Right cardiac atrium (tissue), 5 donors: Measurements from ENCODE around the gene KCNAB2. TPM values are rescaled to one million over a fixed set of nuclear protein-coding genes. Genes with fewer than 3 reads are reported as not detected.
"Not testable (repeated sequence)": the region's sequence is repeated elsewhere in the genome, so short reads cannot be mapped to it uniquely, and the experiment has no call there.

Source experiments
- ATAC-seq, 2 donors: fragments of 200-7000 bp; cut with Tn5 transposase; one replicate each; pipeline versions ENCODE4 v1.8.0 to v1.9.1; 2020; ENCODE audit warnings: moderate library complexity in 2 of 2, mild to moderate bottlenecking in 1 of 2
- DNase-seq, 3 donors: peaks; one replicate each; pipeline ENCODE4 v3.0.0-alpha.2; 2020
- H3K27ac ChIP-seq: one replicate; pipeline ENCODE4 v1.5.1; 2013; ENCODE audit warnings: mild to moderate bottlenecking, low read length, control low read depth, moderate library complexity
- H3K27me3 ChIP-seq: one replicate; pipeline ENCODE4 v1.6.1; 2013; ENCODE audit not compliant: control insufficient read depth, insufficient read depth
- H3K4me1 ChIP-seq: one replicate; pipeline ENCODE4 v1.6.1; 2013; ENCODE audit warnings: low read length; ENCODE audit not compliant: control insufficient read depth, insufficient read depth
- H3K4me3 ChIP-seq: one replicate; pipeline ENCODE4 v1.5.1; 2013; ENCODE audit warnings: low read length, control low read depth
- H3K9me3 ChIP-seq: one replicate; pipeline ENCODE4 v1.6.1; 2013; ENCODE audit warnings: low read length; ENCODE audit not compliant: control insufficient read depth
- whole genome bisulfite sequencing: extraction: QIAGEN DNeasy Blood & Tissue Kit; methylation state at CpG from one replicate; pipeline ENCODE4 v1.1.7; 2013; 5-methylcytosine and 5-hydroxymethylcytosine counted together
- intact Hi-C, 4 donors: fragments of 100-400 bp; cut with DNase I; formaldehyde crosslinking; loops; one replicate each; pipeline versions ENCODE4 v1.11.0 to v1.14.0; 2022 to 2023
- polyA plus RNA-seq: library from polyadenylated mRNA; stranded (reverse); fragments of 200-250 nt; gene quantifications from one replicate; pipeline ENCODE4 v1.2.3, GENCODE V29; 2013
- total RNA-seq, 4 donors: library from RNA; stranded (reverse); fragmentation: NEBNext Ultra II Directional; extraction: Animal tissue kit (Norgen Biotek cat#: 25700); gene quantifications; one replicate each; pipeline ENCODE4 v1.2.1, GENCODE V29; 2021
- donor health status: healthy with polysubstance abuse.
- donor health status: DM: no; HTN: yes; CAD: no.
- donor health status: DM: no; HTN: no; CAD: no.
- donor health status: DM: no; HTN: yes; CAD: no; lungs with severe emphysema.
- donor health status: DM: yes; HTN: yes; CAD: no.

The KCNAB2 gene
- total and polyA plus RNA-seq, 5 donors: 12.6 to 25.6 (median 15.8) TPM

DNA sequence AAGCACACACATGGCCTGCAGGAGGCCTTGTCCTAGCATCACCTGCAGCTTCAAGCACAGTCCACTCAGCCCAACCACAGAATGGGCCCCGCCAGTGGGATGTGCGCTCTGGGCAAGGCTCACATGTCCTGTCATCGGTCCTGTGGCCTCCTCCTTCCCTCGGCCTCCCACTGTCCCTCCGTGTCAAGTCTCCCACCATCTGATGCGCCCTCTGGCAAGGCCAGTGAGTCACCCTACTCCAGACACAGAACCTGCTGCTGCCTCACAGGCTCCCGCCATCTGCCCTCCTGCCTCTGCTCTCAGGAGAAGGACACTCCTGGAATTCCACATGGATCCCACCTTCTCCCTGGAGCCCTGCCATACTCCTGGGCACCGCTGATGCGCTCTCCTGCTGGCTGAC is 14.2 kb downstream of the KCNAB2 start:
- ATAC-seq (no peak), DNase-seq (no peak)
- Histone ChIP-seq H3K4me1 (peaks cover 5% of the 10 kb centered on the region), H3K9me3 (no peaks in the 10 kb centered on the region), H3K27me3 (no peaks in the 10 kb centered on the region), H3K4me3 (no peak overlapping the region), H3K27ac (no peak overlapping the region)
- intact Hi-C loops: loop anchor here in 2 of 4 donors (10.0 kb wide), 1 partner anchor 115 kb away; no protein-coding TSS in a partner anchor
- WGBS: 88% methylated on average over 9 of the region's 9 CpGs

DNA sequence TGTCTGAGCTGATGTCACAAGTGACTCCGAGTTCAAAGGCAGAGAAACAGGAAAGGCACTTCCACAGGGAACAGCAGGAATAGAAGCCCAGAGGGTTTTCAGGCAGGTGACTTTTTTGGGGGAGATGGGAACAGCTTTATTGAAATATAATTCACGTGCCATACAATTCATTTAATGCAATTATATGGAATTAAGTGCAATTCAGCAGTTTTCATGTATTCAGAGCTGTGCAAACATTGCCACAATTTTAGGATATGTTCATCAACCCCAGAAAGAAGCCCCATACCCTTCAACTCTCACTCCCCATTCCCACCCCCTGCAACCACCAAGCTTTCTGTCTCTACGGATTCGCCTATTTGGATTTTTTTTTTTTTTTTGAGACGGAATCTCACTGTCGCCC is 17.0 kb downstream of the KCNAB2 start:
- 93% methylated on average over 6 of the region's 6 CpGs for WGBS
- Histone ChIP-seq H3K4me3 (no peak overlapping the region), H3K9me3 (no peaks in the 10 kb centered on the region), H3K27me3 (no peaks in the 10 kb centered on the region), H3K4me1 (peaks cover 4% of the 10 kb centered on the region), H3K27ac (no peak overlapping the region)
- no peak for ATAC-seq
- DNase-seq: no peak
- intact Hi-C loops: no loop called here

DNA sequence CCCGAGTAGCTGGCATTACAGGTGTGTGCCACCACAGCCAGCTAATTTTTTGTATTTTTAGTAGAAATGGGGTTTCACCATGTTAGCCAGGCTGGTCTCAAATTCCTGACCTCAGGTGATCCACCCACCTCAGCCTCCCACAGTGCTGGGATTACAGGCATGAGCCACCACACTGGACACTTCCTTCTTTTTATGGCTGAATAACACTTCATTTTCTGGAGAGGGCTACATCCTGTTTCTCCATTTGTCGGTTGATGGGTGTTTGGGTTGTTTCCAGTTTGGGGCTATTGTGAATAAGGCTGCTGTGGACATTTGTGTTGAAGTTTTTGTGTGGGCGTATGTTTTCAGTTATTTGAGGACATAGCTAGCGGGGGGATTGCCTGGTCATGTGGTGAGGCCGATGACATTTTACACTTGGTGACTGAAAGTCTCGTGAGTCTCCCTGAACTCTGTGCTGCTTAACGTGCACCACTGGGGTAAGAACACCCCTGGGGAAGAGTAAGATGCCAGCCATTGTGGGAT is 17.9 kb downstream of the KCNAB2 start:
- H3K4me1 ChIP-seq, intact Hi-C loops, ATAC-seq, H3K27me3 ChIP-seq, DNase-seq, H3K27ac ChIP-seq, H3K9me3 ChIP-seq, H3K4me3 ChIP-seq: not testable (repeated sequence)
- 61% methylated on average over 7 of the region's 7 CpGs for WGBS

DNA sequence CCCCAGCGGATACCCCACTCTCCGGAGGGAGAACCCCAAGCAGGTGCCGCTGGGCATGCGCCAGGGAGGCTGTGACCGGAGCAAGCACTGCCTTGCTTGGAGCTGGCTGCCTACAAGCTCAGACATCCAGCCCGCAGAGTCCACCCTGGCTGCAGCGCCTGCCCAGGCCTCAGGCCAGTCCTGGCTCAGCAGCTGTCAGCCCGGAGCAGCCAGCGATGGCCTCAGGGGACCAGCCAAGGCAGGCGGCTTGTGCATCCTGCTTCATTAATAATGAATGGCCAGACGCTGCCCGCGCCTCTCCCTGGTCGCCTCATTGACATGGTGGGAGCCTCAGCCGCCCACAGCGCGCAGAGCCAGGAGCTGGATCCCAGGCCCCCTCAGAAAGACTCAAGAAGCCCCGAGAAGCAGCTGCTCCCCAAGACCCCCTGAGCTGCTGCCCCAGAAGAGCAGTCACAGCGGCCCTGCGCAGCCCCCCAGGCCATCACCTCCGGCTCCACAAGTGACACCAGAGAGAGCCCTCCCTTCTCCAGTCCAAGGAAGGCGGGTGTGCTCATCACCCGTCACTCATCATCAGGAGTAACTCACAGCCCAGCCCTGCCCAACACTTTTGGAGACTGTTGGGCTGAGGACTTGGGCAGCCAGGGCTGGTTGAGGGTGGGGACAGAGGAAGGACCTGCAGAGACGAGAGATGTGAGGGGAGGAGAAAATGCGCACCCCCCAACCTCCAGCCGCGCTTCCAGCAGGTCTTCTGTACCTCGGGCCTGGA is 19.6 kb downstream of the KCNAB2 start:
- ATAC-seq (peak; percentile 57 to 78), DNase-seq (peak; percentile 57 to 87 (median 87))

DNA sequence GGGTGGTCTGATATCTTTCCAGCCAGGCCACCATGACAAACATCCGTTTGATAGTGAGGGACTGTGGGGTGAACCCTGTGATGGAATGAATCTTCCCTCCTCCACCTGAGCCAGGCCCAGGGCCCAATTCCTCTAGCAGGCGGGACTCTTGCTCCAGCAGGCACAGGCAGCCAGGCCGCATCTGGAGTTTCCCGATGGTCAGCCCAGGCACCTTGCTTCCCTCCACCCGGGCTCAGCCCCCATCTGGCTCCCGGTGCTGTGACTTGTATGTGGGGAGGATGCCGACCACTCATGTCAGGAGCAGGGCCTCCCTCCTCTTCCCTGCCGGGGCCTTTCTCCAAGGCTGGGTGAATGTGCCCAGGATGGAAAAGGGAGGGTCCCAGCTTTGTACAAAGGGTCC is 21.0 kb downstream of the KCNAB2 start:
- no peak overlapping the region for H3K27ac ChIP-seq
- no peak overlapping the region for H3K4me3 ChIP-seq
- intact Hi-C loops: no loop called here
- ATAC-seq: no peak
- 76% methylated on average over 8 of the region's 8 CpGs for WGBS
- DNase-seq: no peak
- H3K4me1 ChIP-seq: no peaks in the 10 kb centered on the region
- H3K9me3 ChIP-seq: no peaks in the 10 kb centered on the region
- H3K27me3 ChIP-seq: no peaks in the 10 kb centered on the region

More for the DNA sequence above, 19.6 kb downstream of the KCNAB2 start:
- WGBS: 39% methylated on average over 28 of the region's 28 CpGs
- Histone ChIP-seq H3K27me3 (no peaks in the 10 kb centered on the region), H3K4me3 (no peak overlapping the region), H3K9me3 (no peaks in the 10 kb centered on the region), H3K27ac (no peak overlapping the region), H3K4me1 (no peaks in the 10 kb centered on the region)
- intact Hi-C loops: no loop called here

DNA sequence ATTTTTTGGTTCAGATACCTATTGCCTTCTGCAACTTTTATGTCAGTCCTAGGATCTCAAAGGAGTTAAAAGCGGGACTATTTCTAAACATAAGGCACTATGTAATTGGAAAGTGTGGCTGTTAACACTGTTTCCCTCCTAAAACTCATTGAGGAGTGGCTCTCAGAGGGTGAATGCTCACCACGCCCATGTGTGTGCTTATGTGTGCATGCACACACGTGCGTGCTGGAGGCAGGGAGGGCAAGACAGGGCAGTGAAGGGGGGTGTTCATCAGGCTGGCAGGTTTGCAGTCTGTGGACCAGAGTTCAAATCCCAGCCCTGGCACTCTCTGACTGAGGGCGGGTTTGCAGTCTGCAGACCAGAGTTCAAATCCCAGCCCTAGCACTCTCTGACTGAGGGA is 22.4 kb downstream of the KCNAB2 start:
- H3K27ac ChIP-seq: no peak overlapping the region
- WGBS: 90% methylated on average over 5 of the region's 5 CpGs

DNA sequence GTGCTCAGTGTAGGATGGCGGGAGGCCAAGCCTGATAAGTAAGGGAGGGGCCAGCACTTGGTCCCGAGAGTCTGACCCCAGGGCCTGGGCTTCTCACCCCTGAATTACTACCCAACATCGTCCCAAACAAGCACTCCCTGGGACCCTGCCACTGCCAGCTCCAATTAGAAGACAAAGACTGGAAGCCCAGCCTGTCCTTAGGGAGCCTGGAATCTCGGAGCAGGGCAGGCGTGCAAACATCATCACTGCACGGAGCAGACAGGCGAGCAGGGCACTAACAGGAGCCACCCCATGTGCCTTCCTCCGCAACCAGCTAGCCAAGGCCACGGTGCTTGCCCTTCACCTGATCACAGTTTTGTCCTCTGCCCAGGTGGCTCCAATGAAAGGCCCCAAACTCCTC is 23.2 kb downstream of the KCNAB2 start:
- Histone ChIP-seq H3K9me3 (no peaks in the 10 kb centered on the region), H3K4me1 (no peaks in the 10 kb centered on the region), H3K27me3 (no peaks in the 10 kb centered on the region), H3K4me3 (no peak overlapping the region), H3K27ac (no peak overlapping the region)
- ATAC-seq (no peak), DNase-seq (no peak)
- intact Hi-C loops: no loop called here
- WGBS: 83% methylated on average over 9 of the region's 9 CpGs

More for the DNA sequence above, 22.4 kb downstream of the KCNAB2 start:
- H3K4me1 ChIP-seq: no peaks in the 10 kb centered on the region
- H3K27me3 ChIP-seq: no peaks in the 10 kb centered on the region
- intact Hi-C loops: no loop called here
- DNase-seq: no peak
- no peak for ATAC-seq
- no peaks in the 10 kb centered on the region for H3K9me3 ChIP-seq
- no peak overlapping the region for H3K4me3 ChIP-seq

DNA sequence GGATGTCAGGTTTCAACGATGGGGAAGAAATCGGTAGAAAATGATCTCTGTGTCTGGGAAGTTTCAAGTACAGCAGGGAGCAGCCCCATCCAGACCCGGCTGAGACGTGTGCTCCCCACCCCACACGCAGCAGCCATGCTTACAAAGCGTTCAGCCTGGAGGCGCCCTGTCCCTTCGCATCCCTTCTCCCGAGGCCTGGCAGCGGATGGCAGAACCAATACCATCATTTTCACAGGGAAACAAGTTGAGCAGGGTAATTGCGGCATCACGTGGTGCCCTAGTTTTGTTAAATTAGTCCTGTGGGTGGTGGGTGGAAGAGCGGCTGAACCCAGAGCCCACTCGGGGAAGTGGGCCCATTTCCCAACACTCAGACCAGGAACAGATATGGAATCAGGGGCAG is 23.9 kb downstream of the KCNAB2 start:
- WGBS: 90% methylated on average over 14 of the region's 14 CpGs
- no peaks in the 10 kb centered on the region for H3K9me3 ChIP-seq
- H3K4me3 ChIP-seq: no peak overlapping the region
- H3K27me3 ChIP-seq: no peaks in the 10 kb centered on the region
- ATAC-seq (no peak), DNase-seq (no peak)
- no peak overlapping the region for H3K27ac ChIP-seq
- intact Hi-C loops: no loop called here
- no peaks in the 10 kb centered on the region for H3K4me1 ChIP-seq

DNA sequence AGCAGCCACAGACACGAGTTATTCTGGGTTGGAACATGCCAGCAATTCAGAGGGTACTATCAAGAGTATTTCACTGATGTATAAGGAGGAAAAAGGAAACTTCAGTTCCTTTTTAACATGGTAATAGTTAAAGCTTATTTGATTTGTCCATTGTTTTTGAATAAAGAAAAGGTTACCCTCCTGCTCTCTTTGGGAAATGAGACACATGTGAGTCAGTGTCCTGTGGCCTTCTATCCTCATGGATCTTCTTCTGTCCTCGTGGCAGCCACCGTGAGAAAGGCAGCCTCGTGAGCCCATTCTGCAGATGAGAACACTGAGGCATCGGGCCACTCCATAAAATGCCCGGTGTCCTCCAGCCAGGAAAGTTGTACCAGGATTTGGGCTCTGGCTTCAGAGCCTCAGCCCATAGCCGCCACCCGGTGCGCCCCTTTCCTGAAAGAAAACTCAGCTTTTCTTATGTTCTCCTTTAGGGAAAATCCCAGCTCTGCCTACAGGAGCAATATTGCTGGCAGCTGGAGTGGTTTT is 24.8 kb downstream of the KCNAB2 start:
- no peaks in the 10 kb centered on the region for H3K4me1 ChIP-seq
- ATAC-seq: no peak
- no peaks in the 10 kb centered on the region for H3K27me3 ChIP-seq
- intact Hi-C loops: no loop called here
- DNase-seq: no peak
- 87% methylated on average over 9 of the region's 9 CpGs for WGBS
- H3K27ac ChIP-seq: no peak overlapping the region
- H3K9me3 ChIP-seq: no peaks in the 10 kb centered on the region
- no peak overlapping the region for H3K4me3 ChIP-seq

DNA sequence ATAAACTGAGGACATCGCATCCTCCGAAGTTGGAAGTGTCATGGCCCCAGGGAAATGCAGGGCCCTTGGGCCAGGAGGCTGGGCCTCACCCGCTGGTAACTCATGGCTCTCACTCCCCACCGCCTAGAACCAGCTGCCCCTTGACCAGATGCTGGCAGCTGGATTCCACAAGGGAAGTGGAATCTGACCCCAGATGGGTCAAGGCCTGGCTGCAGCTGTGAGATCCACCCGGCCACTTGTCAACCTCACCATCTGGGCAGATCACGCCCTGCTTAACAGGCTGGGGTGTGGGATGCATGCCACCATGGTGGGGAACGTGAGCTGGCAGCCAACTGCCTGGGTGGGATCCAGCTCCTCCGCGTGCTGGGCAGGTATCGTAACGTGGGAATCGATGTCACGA is 25.5 kb downstream of the KCNAB2 start:
- H3K9me3 ChIP-seq: no peaks in the 10 kb centered on the region
- H3K4me3 ChIP-seq: no peak overlapping the region
- H3K27me3 ChIP-seq: no peaks in the 10 kb centered on the region
- no peak for DNase-seq
- intact Hi-C loops: no loop called here
- no peak for ATAC-seq
- H3K4me1 ChIP-seq: no peaks in the 10 kb centered on the region
- WGBS: 86% methylated on average over 13 of the region's 13 CpGs
- H3K27ac ChIP-seq: no peak overlapping the region

DNA sequence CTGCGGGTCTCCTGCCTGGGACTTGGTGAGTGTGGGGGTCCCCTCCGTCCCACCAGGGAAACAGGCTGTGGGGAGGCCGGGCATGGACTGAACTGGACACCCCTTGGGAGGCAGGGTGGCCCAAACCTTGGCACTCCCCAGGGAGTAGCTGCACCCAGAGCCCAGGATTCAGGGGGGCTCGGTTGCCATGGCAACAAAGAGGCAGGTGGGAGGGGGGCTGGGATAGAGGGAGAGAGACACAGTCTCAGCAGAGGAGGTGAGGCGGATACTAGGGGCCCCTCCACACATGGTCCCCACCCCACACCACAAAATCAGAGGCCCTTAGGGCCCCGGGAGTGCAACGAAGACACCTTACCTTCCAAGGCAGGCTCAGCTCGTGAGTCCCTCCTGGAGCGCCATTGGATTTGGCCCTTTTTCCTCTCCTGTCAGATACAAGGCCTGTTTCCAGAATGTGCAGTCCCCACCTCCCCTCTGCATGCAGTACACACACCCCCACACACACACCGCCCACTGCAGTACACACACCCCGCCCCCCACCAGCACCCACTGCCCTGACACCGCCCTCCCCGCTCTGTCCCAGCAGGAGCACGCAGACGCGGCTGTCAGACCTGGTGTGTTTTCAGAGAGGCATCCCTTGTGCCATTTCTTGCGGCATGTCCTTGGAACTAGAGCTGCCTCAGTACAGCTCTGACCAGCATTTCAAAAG is 27.2 kb downstream of the KCNAB2 start:
- Histone ChIP-seq H3K27ac (no peak overlapping the region), H3K9me3 (no peaks in the 10 kb centered on the region), H3K4me1 (no peaks in the 10 kb centered on the region), H3K27me3 (no peaks in the 10 kb centered on the region), H3K4me3 (no peak overlapping the region)
- ATAC-seq: no peak
- intact Hi-C loops: no loop called here
- peak in 1 of 3 donors; percentile 46 for DNase-seq
- 91% methylated on average over 17 of the region's 17 CpGs for WGBS
